Measurements from ENCODE around the gene NEIL3.

- no peak for TF ChIP-seq POLR2A (IDR thresholded peaks at IDR 0.05)
- TF ChIP-seq, protein P1, sequence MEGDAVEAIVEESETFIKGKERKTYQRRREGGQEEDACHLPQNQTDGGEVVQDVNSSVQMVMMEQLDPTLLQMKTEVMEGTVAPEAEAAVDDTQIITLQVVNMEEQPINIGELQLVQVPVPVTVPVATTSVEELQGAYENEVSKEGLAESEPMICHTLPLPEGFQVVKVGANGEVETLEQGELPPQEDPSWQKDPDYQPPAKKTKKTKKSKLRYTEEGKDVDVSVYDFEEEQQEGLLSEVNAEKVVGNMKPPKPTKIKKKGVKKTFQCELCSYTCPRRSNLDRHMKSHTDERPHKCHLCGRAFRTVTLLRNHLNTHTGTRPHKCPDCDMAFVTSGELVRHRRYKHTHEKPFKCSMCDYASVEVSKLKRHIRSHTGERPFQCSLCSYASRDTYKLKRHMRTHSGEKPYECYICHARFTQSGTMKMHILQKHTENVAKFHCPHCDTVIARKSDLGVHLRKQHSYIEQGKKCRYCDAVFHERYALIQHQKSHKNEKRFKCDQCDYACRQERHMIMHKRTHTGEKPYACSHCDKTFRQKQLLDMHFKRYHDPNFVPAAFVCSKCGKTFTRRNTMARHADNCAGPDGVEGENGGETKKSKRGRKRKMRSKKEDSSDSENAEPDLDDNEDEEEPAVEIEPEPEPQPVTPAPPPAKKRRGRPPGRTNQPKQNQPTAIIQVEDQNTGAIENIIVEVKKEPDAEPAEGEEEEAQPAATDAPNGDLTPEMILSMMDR (IDR thresholded peaks at IDR 0.05): no peak
Observed at GRCh38 chr4:177374966-177375365, 65.3 kb downstream of the NEIL3 start.

Measured in testis (tissue), 2 donors.